HFFc6 (cell line): ENCODE results near the gene CRHR2. TPM values are rescaled to one million over a fixed set of nuclear protein-coding genes. Genes with fewer than 3 reads are reported as not detected.

Source experiments
- DNase-seq: peaks from one replicate; pipeline ENCODE4 v3.0.0-alpha.2; 2018
- H3K27ac Mint-ChIP-seq: 2 replicates; pipeline ENCODE4 v1.8.0; 2020; ENCODE audit warnings: mild to moderate bottlenecking, mixed read lengths
- H3K27me3 Mint-ChIP-seq: 2 replicates; pipeline ENCODE4 v1.8.0; 2021; ENCODE audit warnings: mild to moderate bottlenecking, moderate library complexity, mixed read lengths; ENCODE audit not compliant: insufficient read depth
- H3K36me3 Mint-ChIP-seq: 2 replicates; pipeline ENCODE4 v1.8.0; 2021; ENCODE audit warnings: low read depth, mixed read lengths
- H3K4me1 Mint-ChIP-seq: 2 replicates; pipeline ENCODE4 v1.8.0; 2020; ENCODE audit warnings: low read depth, mixed read lengths
- H3K4me3 Mint-ChIP-seq: 2 replicates; pipeline ENCODE4 v1.8.0; 2020; ENCODE audit warnings: mild to moderate bottlenecking, moderate library complexity, mixed read lengths
- H3K9me3 Mint-ChIP-seq: 2 replicates; pipeline ENCODE4 v1.8.0; 2020; ENCODE audit warnings: mild to moderate bottlenecking, mixed read lengths
- total RNA-seq, 6 experiments: library from RNA; stranded (reverse); fragmentation: NEBNext Ultra II Directional; extraction: Animal tissue kit (Norgen Biotek cat#: 25700); gene quantifications; 2 replicates in 1 of 6; 3 replicates in 5 of 6; pipeline ENCODE4 v1.2.3, GENCODE V29; 2021
- TF ChIP-seq, protein P1 (sequence below): fragments of 200-600 bp; sonication (generic); IDR thresholded peaks from 2 replicates; pipeline ENCODE4 v1.5.0; 2021; ENCODE audit warnings: antibody characterized with exemption, mild to moderate bottlenecking

Gene CRHR2
- total RNA-seq, 6 experiments from 2014 or later = not detected

DNA sequence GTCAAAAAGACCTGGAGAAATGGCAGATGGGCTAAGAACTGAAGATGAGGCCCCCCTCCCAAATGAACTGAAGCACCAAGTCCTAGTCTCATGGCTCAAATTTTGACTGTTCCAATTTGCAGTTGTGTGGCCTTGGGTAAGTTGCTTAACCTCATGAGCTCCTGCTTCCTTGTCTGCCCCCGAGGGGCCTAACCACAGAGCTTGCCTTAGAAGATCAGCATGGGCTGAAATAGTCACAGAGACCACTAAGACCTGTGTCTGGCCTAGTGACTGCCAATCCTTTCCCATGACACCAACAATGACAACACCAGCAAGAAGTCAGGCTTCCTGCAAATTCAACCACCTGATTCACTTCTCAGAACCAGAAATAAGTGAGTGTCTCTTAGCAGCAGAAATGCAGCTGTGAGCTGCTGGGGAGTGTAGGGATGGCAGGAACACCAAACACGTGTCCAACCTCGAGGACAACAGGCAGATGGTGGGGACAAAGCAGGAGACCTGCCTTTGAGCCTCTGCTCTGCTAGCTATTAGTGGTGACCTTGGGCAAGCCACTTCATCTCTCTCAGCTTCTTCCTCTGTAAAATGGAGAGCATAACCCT is 23.7 kb downstream of the CRHR2 start:
- DNase-seq = no peak
- no peak overlapping the region for H3K4me3 Mint-ChIP-seq
- H3K27ac Mint-ChIP-seq = no peak overlapping the region
- H3K36me3 Mint-ChIP-seq = no peaks in the 10 kb centered on the region
- H3K27me3 Mint-ChIP-seq = peaks cover 15% of the 10 kb centered on the region
- H3K4me1 Mint-ChIP-seq = no peaks in the 10 kb centered on the region
- no peaks in the 10 kb centered on the region for H3K9me3 Mint-ChIP-seq
- TF ChIP-seq, protein P1, sequence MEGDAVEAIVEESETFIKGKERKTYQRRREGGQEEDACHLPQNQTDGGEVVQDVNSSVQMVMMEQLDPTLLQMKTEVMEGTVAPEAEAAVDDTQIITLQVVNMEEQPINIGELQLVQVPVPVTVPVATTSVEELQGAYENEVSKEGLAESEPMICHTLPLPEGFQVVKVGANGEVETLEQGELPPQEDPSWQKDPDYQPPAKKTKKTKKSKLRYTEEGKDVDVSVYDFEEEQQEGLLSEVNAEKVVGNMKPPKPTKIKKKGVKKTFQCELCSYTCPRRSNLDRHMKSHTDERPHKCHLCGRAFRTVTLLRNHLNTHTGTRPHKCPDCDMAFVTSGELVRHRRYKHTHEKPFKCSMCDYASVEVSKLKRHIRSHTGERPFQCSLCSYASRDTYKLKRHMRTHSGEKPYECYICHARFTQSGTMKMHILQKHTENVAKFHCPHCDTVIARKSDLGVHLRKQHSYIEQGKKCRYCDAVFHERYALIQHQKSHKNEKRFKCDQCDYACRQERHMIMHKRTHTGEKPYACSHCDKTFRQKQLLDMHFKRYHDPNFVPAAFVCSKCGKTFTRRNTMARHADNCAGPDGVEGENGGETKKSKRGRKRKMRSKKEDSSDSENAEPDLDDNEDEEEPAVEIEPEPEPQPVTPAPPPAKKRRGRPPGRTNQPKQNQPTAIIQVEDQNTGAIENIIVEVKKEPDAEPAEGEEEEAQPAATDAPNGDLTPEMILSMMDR = no peak

DNA sequence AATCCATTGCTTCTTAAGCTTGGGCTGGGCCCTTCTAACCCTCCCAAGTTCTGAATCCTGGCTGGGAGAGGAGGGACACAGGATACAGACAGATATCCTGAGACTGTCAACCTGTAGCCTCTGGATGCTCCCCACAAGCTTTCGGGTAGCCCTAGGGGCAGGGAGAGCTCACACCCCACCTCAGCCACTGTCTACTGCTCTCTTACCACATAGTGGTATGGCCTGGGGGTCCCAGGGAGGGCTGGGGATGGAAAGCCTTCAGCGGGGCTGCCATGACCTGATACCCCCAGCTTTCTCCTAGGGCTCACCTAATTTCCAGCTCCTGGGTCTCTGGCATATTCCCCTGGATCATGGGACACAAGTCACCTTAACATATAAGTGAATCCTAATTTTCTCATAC is 25.1 kb downstream of the CRHR2 start:
- no peak overlapping the region for H3K4me3 Mint-ChIP-seq
- no peak for DNase-seq
- no peaks in the 10 kb centered on the region for H3K4me1 Mint-ChIP-seq
- peaks cover 8% of the 10 kb centered on the region for H3K27me3 Mint-ChIP-seq
- H3K36me3 Mint-ChIP-seq = no peaks in the 10 kb centered on the region
- no peak overlapping the region for H3K27ac Mint-ChIP-seq
- no peaks in the 10 kb centered on the region for H3K9me3 Mint-ChIP-seq
- TF ChIP-seq, protein P1 = no peak

DNA sequence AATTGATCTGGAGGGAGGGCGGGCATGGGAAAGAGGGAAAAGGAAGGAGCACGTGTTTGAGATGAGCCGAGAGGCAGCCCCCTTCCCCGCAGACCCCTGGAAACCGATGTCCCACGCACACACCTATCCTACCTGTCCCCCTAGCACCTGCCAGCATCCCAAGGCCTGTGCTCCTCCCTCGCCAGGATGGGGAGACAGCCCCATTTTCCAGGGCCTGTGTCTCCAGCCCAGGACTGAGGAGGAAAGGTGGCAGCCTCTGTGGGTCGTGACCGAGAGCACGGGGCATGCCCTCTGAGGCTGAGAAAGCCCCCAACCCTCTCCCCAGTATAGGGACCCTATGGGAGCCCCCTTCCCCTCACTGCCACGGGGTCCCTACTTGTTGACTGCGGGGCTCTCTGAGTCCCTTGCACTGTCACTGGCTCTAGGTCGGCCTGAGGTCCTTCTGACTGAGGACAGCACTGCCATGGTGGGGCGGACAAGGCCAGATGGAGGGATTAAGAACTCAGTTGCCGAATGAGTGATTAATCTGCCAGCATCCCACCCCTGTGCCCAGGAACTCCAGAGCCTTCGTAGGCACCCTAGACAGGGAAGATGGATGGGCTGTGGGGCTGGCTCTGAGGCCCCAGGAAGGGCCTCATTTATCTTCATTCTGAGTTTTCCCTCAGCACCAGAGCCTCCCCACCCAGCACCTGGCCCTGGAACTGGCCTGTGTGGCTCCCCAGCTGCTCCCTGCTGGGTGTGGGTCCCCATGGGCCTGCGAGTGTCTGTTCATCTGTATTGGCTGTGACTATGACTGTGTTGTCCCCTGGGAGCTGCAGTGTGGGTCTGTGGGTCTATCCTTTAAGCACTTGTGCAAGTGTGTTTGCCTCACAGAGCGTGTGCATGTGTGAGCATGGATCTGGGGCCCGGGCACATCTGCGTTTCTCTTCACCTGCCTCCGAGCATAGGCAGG is 26.0 kb downstream of the CRHR2 start:
- H3K27ac Mint-ChIP-seq = no peak overlapping the region
- no peaks in the 10 kb centered on the region for H3K36me3 Mint-ChIP-seq
- TF ChIP-seq, protein P1 = no peak
- H3K4me3 Mint-ChIP-seq = no peak overlapping the region
- H3K4me1 Mint-ChIP-seq = no peaks in the 10 kb centered on the region
- no peaks in the 10 kb centered on the region for H3K9me3 Mint-ChIP-seq
- no peak for DNase-seq
- peaks cover 7% of the 10 kb centered on the region for H3K27me3 Mint-ChIP-seq

DNA sequence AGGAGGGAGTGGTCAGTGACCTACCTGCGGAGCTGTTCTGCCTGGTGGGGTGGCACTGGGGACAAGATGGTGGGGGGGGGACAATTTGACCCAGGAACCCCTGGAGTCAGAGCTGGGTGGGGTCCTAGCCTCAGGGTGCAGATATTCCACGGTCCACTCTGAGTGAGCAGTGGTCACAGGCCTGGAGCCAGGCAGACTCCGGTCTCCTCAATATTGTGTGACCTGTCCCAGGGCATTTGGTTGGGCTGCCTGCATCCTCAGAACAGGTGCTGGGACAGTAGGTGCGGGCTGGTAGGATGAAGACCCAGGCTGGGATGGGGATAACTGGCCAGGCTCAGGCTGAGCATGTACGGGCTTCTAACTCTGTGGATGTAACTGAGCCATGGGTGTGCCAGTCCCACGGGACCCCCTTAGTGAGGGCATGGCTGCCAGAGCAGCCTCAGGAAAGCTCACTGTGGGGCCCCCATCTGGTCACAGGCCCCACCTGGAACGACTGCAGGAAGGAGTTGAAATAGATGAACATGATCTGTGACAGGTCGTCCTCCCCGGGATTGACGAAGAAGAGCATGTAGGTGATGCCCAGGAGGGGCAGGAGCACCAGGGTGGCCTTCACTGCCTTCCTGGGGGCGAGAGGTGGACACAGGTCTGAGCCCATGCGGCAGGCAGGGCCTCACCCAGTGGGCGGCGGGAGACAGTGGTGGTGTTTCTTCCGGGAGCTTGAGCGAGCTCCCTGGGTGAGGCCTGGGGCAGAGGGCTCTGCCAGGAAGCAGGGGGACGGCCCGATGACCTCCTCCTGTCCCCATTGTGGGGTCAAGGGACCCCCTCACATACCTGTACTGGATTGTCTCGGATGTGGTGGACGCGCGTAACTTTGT is 26.9 kb downstream of the CRHR2 start:
- TF ChIP-seq, protein P1 = no peak
- no peak for DNase-seq
- Mint-ChIP-seq H3K4me3 (no peak overlapping the region), H3K9me3 (no peaks in the 10 kb centered on the region), H3K27ac (no peak overlapping the region), H3K4me1 (no peaks in the 10 kb centered on the region), H3K27me3 (peaks cover 7% of the 10 kb centered on the region), H3K36me3 (no peaks in the 10 kb centered on the region)

DNA sequence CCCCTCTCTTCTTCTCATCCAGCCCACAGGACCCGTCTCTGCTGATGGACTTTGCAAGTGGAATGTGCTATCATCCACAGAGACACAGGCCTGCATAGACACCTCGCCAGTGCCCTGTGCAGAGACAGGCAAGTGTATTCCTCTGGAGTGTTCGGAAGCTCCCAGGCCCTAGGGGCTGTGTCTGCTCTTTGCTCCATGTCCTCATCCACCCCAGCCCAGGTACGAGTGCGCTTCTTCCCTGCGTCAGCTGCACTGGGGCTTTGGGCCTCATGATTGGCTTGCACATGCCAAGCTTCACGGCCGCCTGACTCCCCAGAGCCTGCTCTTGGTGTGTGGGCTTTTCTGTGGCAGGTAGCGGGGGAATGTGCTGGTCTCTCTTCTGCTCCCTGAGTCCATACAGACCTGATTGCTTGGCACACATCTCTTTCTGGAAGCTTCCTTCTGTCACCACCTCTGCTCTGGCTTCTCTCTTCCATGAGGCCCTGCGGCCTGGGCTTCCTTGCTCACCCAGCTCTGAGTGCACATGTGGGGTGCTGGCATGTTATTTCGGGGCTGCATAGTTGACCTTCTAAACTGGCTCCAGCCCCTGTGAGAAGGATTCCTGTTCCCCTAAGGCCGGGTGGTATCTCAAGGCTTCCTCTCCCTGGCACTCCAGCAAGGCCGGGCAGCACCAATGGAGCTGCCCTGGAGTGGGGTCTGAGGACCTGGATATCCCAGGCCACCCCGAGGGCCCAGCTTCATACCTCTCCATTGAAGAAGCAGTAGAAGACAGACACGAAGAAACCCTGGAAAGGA is 27.8 kb downstream of the CRHR2 start:
- TF ChIP-seq, protein P1 = no peak
- Mint-ChIP-seq H3K4me3 (no peak overlapping the region), H3K9me3 (no peaks in the 10 kb centered on the region), H3K4me1 (no peaks in the 10 kb centered on the region), H3K27ac (no peak overlapping the region), H3K27me3 (peaks cover 5% of the 10 kb centered on the region), H3K36me3 (no peaks in the 10 kb centered on the region)
- DNase-seq = no peak
